Stimulated activated CD4-positive, alpha-beta T cell treated with anti-CD3 and anti-CD28 coated beads, Interleukin-4, amount 100 ng/mL, for 24 hours (primary cell): ENCODE data around the gene CDC5L.
"Not testable (repeated sequence)": the region's sequence is repeated elsewhere in the genome, so short reads cannot be mapped to it uniquely, and the experiment has no call there.

Experiments
- DNase-seq: peaks from one replicate; pipeline ENCODE4 v3.0.0-alpha.2; 2020

The CDC5L gene

GRCh38 chr6:44387346-44388134 is at the start of gene CDC5L:
Gene CDC5L (plus strand): TSS chr6:44387706. CDS start chr6:44387824, 118 bp downstream.
- DNase-seq: peak; percentile 94

- DNase-seq: peak; percentile 75
Observed at GRCh38 chr6:44338228-44339122, 49.0 kb upstream of the CDC5L start.

DNA sequence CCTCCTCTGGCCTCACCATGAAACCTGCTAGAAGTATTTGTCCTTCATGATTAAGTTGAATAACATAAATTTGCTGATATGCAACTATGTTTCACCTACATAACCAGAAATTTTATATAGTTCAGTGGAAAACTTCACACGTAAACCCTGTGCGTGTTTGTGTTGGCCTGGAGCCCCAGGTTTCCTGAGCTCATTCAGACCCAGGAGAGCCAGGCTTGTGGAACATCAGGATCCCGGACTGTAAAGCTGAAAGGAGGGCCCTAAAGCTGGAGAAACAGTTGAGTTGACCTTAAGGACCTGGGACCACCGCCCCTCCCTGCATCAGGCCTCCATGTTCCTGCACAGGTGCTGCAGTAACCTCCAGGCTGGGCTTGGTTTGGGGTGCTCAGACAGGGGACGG is 48.2 kb upstream of the CDC5L start:
- DNase-seq: no peak

DNA sequence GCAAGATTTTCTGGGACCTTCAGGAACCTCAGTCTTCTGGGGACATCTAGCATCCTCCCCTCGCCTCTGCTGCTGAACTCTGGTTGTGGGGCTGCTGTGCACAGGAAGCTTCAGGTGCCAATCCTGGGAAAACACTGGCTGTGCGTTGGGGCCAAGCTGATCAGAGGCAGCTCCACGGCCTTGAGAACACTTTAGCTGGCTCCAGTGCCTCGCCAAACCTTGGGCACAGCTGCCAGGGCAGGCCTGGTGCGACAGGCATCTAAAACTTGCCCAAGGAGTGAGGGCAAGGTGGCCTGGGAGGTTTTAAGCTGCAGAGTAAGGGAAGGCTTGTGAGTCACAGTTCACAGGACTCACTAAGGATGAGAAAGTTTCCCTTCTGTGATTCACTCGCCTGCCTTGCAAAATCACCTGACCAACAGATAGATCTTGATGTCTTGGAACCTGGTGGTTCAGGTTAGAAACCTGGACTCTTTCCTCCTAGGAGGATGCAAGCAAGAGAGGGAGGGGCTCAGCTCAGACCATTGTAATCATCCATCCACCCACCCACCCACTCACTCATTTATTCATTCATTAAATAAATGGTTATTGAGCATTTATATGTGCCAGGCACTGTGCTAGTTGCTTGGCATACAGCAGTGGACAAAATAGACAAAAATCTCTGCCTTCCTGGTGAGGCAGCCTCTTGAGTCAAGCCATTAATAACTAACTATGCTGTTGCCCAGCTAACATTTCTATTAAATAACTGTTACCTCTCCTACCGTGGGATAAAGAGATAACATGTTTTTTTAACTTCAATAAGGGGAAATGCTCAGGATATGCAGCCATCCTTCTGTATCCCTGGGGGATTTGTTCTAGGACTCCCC is 47.5 kb upstream of the CDC5L start:
- peak; percentile 4 for DNase-seq

- no peak for DNase-seq
Observed at GRCh38 chr6:44341095-44341890, 46.2 kb upstream of the CDC5L start.

GRCh38 chr6:44342052-44342451 is 45.5 kb upstream of the CDC5L start:
- no peak for DNase-seq

- no peak for DNase-seq
Observed at GRCh38 chr6:44342489-44342888, 45.0 kb upstream of the CDC5L start, which contains the start of gene SPATS1. Gene SPATS1 (plus strand): TSS chr6:44342650. CDS start chr6:44343096, 446 bp downstream.

DNA sequence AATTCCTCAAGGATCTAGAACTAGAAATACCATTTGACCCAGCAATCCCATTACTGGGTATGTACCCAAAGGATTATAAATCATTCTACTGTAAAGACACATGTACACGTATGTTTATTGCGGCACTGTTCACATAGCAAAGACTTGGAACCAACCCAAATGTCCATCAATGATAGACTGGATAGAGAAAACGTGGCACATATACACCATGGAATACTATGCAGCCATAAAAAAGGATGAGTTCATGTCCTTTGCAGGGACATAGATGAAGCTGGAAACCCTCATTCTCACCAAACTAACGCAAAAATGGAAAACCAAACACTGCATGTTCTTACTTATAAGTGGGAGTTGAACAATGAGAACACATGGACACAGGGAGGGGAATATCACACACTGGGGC is 40.7 kb upstream of the CDC5L start:
- not testable (repeated sequence) for DNase-seq

GRCh38 chr6:44349904-44350649 is 37.4 kb upstream of the CDC5L start:
- DNase-seq: no peak

DNA sequence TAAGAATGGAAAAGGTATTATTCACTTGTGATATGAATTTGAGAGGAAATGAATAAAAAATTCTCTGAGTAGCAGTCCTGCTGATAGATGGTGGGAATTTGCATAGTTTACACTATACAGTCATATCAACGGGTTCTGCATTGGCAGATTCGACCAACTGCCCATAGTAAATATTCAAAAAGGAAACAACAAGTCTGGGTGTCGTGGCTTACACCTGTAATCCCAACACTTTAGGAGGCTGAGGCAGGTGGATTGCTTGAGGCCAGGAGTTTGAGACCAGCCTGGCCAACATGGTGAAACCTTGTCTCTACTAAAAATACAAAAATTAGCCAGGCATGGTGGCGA is 36.9 kb upstream of the CDC5L start:
- not testable (repeated sequence) for DNase-seq

DNA sequence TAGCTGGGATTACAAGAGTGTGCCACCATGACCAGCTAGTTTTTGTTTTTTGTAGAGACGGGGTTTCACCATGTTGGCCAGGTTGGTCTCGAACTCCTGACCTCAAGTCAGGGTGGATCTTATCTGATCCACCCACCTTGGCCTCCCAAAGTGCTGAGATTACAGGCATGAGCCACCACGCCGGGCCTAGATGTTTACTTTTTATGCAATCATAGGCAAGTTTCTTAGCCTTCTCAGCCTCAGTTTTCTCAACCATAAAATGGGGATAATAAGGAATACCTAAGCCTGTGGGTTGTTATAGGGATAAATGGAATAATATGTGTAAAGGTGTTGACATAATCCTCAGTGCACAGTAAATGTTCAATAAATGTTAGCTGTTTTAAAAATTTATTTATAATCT is 35.2 kb upstream of the CDC5L start:
- DNase-seq: no peak

- no peak for DNase-seq
Observed at GRCh38 chr6:44353336-44353735, 34.2 kb upstream of the CDC5L start.

- DNase-seq: no peak
Observed at GRCh38 chr6:44355640-44356039, 31.9 kb upstream of the CDC5L start.

DNA sequence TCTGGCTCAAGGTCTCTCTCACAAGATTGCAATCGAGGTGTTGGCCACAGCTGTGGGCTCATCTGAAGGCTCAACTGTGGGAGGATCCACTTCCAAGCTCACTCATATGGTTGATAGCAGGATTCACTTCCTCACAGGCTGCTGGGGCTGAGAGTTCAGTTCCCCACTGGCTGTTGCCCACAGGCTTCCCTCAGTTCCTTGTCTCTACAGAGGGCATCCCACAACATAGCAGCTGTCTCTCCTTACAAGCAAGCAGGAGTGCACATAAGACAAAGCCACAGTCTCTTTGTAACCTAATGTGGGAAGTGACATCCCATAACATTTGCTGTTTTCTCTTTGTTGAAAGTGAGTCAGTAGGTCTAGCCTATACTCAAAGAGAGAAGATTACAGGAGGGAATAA is 31.0 kb upstream of the CDC5L start:
- no peak for DNase-seq

DNA sequence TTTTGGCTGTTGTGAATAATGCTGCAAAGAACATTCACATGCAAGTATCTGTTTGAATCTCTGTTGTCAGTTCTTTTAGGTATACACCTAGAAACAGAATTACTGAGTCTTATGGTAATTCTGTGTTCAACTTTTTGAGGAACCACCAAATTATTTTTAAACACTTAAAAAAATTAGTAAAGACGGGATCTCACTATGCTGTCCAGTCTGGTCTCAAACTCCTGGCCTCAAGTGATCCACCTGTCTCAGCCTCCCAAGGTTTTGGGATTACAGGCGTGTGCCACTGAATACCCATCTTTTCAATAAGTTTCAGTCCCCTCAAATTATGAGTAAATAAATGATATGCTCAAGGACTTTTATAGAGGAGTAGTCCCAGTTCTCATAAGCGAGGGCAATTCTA is 27.5 kb upstream of the CDC5L start:
- DNase-seq: no peak

- DNase-seq: no peak
Observed at GRCh38 chr6:44361947-44362346, 25.6 kb upstream of the CDC5L start.

- DNase-seq: no peak
Observed at GRCh38 chr6:44363377-44363926, 24.1 kb upstream of the CDC5L start.

DNA sequence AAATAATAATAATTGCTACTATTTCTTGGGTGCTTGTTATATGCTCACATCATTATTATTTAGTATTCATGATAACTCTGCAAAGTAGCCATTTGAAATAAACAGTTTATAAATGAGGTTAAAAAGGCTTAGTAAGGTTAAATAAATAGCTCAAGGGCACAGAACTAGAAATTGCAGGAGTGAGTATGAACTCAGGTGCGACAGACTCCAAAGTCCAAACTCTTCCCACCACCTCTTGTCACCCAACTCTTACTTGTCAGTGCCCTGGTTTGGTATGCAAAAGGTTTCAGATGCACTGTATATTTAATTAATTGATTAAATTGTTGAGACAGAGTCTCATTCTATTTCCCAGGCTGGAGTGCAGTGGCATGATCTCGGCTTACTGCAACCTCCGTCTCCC is 20.7 kb upstream of the CDC5L start:
- DNase-seq: no peak

DNA sequence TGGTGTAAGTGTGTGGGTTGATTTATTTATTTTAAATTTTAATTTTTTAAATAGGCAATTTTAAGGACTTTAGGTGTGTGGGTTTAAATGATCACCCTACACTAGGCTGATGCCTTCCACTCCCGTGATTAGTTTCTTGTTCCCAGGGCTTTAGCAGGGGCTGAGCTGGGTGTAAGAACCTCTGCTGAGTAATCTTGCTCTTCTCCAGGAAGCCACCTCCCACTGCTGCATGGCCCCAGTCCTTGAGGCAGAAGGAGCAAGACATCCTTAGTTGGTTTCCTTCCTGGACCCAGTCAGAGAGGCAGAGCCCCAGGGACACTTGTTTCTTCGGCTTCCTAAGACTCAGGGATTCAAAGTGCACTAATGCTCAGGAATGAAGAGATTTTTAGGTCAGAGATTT is 19.8 kb upstream of the CDC5L start:
- no peak for DNase-seq

DNA sequence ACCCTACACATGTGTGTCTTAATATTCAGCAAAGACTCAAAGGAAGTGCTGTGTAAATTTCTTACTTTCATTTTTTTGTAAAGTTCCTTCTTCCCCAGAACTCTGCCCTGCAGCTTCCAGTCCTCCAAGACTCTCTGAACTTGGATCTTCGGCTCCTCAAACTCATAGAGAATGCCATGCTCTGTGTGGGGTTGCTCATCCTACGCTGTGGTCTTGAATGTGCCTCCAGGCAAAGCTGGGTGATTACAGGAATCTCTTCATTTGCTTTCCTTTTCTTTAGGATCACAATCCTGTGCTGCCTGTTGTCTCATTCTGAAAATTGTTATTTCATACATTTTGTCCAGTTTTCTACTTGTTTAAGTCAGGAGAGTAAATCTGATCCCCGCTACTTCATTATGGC is 14.5 kb upstream of the CDC5L start:
- DNase-seq: no peak

DNA sequence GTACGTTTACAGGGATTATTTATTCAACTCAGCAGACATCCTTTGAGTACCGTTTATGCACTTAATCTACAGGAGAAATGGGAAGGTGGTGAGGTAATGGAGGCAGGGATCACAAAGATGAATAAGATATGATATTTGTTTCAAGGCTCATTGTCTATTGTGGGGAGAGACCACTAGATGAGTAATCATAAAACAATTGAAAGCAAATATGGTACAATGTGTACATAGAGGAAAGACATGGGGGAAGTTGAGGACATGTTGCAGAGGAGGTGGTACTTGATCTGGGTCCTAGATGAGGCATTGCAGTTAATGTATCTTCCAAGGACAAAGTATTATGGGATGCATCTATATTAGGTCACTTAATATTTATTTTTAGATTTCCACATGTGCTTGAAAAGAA is 13.7 kb upstream of the CDC5L start:
- no peak for DNase-seq
